HG03196 (cell line): ENCODE results near the gene KIF27.
"Not testable (repeated sequence)": the region's sequence is repeated elsewhere in the genome, so short reads cannot be mapped to it uniquely, and the experiment has no call there.

Experiments used
- ATAC-seq: cut with Tn5 transposase; IDR thresholded peaks from one replicate; pipeline ENCODE4 v1.9.1; 2021; ENCODE audit not compliant: unreplicated experiment

KIF27 gene

DNA sequence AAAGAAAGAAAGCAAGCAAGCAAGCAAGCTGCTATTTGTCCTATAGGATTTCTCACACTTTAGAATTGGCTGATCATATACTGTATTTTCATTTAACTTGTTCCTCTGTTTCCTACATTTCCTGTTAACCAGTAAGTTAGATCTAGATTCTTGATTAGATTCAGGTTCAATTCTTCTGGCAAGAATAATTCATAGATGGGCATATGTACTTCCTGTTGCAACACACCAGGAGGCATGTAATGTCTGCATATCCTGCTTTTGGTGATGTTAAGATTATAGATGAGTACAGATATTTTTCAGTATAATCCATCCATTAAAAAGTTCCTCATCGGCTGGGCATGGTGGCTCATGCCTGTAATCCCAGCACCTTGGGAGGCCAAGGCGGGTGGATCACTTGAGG is 10.8 kb upstream of the KIF27 start:
- ATAC-seq = no peak

DNA sequence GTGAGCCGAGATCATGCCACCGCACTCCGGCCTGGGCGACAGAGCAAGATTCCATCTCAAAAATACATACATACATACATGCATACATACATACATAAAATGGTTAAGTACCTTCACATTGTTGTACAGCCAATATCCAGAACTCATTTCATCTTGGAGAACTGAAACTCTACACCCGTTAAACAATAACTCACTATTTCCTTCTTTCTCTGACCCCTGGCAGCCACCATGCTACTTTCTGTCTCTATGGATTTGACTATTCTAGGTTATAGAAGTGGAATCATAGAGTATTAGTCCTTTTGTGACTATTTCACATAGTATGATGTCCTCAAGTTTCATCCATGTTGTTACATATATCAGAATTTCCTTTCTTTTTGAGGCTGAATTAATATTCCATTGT is 9.6 kb upstream of the KIF27 start:
- no peak for ATAC-seq

DNA sequence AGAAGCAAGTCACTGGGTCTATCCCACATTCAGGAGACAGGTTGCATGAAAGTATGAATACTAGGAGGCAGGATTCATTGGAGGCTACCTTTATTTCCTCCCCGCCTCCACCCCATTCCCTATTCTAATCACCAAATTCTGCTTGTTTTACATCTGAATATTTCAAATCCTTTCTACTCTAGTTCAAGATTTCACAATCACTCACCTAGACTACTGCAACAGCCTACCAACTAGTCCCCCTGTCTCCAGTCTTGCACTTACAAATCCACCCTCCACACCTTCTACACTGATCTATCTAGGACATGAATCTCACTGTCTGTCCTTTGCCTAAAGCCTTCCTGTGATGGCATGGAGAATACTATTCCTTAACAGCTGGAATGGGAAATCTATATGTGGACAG is 6.4 kb upstream of the KIF27 start:
- ATAC-seq = no peak

DNA sequence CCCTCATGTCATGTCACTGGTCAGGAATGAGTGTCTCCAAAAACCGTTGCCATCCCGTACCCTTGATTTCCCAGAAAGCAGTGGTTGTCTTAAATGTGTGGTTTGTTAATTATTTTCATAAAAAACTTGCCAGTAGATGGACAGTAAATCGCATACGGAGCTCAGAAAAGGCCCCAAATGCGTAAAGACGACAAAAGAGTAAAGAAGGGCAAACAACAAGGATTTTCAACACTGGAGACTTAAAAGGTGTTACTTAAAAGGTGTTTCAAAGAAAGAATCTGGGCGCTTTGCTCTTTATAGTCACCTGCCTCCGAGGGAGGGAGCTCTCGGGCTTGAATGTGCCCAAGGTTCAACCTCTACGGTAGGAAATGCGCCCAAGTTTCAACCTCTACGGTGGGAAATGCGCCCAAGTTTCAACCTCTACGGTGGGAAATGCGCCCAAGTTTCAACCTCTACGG is 734 bp downstream of the KIF27 start:
- ATAC-seq = peak; percentile 16

DNA sequence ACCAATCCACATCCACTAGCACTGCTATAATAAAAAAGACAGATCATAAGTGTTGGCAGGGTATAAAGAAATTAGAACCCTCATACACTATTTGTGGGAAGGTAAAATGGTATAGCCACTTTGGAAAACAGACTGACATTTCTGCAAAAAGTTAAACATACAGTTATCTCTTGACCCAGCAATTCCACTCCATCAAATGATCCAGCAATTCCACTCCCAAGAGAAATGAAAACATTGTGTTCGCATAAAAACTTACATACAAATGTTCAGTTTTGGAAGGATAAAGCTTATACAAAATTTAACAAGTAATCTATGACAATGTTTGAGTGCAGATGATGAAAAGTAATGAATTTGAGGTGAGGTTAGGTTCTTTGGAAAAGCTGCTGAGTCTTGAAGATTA is 2.1 kb downstream of the KIF27 start:
- no peak for ATAC-seq

DNA sequence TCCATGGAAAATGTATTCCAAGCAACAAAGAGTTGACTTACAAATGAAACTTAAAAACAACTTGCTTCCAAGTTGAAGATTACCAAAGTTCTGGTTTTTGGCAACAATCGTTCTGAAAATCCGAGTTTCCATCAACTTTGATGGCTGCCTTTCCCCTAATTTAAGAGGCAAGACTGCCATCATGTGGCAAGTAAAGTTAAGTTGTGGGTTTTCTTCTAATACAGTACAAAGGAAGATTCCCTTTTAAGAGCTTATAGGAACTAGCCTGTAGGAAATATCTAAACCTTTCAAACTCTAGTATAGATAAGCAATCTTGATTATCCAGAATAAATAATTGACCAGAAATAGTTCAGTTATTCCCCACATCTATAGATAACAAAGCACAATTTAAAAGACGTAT is 9.0 kb downstream of the KIF27 start:
- not testable (repeated sequence) for ATAC-seq

DNA sequence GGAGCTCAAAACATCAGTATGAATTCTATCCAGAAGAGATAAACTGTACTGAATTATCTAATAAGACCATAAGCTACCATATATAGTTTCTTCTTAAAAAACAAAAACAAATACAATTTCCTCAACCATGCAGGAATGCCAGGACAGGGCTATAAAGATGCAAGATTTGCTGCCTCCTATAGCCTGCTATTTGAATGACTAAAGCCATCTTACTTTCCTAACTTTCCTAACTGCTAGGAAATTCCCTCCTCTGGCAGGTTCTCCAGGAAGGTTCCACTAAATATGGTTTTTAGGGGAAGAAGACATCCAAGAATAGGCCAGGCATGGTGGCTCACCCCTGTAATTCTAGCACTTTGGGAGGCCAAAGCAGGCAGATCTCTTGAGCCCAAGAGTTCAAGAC is 15.1 kb downstream of the KIF27 start:
- no peak for ATAC-seq

DNA sequence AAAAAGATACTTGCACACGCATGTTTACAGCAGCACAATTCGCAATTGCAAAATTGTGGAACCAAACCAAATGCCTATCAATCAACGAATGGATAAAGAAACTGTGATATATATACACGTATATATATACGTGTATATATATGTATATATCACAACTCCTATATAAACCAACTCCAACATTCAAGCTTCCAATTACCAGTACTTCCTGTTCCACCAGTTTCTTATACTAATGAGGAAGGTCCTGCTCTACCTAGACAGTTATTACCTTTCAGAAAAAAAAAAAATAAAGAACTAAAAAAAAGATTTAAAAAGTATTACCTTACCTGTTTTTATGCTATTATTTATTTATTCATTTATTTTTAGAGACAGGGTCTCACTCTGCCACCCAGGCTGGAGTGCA is 20.6 kb downstream of the KIF27 start:
- ATAC-seq = not testable (repeated sequence)

DNA sequence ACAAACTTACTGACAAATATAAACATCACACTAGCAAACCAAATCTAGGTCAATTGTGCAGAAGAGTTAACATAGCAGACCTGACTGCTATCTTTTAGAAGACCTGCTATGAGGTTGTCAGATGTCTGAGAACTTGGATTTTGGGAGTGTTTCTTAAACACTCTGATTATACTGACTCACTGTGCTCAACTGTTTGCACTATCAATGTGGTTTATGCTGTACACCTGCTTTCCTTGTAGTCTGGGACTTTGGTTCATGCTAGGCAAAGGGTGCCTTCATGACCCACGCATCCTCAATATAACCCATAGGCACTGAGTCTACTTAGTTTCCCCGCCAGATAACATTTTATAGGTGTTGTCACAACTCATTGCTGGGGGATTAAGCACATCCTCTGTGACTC is 26.9 kb downstream of the KIF27 start:
- not testable (repeated sequence) for ATAC-seq

DNA sequence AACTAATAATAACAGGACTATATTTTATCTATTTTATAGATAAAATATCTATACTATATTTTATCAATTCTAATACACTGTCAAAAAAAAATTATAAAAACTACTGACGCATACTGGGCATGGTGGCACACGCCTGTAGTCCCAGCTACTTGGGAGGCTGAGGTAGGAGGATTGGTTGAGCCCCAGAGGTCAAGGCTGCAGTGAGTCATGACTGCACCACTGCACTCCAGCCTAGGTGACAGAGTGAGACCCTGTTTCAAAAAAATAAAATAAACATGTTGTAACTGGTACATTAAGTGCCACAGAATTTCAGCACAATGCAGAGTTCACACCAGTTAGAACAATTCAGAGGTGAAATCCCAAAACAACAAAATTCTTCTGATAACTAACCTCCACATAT is 34.7 kb downstream of the KIF27 start:
- not testable (repeated sequence) for ATAC-seq

DNA sequence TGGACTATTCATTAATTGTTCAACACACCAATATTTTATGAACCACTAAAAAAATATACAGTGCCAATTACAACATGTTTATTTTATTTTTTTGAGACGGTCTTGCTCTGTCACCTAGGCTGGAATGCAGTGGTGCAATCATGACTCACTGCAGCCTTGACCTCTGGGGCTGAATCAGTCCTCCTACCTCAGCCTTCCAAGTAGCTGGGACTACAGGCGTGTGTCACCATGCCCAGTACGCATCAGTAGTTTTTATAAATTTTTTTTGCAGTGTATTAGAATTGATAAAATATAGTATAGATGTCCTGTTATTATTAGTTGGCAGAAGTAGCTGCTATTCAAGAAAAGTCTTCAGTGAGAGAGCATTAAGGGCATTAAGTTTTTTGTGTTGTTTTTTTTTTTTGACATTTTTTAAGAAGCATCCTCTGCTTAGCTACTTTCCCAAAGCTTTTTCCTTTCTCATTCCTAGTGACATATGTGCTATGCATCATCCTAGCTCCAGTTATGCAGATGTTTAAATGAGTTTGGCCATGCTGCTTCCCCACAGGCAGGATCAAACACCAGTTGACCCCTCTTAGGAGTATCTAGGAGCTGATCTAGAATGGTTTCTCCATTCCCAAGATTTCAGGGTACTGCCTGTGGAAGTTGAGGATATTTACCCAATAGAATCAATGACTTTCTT is 35.5 kb downstream of the KIF27 start:
- ATAC-seq = not testable (repeated sequence)

DNA sequence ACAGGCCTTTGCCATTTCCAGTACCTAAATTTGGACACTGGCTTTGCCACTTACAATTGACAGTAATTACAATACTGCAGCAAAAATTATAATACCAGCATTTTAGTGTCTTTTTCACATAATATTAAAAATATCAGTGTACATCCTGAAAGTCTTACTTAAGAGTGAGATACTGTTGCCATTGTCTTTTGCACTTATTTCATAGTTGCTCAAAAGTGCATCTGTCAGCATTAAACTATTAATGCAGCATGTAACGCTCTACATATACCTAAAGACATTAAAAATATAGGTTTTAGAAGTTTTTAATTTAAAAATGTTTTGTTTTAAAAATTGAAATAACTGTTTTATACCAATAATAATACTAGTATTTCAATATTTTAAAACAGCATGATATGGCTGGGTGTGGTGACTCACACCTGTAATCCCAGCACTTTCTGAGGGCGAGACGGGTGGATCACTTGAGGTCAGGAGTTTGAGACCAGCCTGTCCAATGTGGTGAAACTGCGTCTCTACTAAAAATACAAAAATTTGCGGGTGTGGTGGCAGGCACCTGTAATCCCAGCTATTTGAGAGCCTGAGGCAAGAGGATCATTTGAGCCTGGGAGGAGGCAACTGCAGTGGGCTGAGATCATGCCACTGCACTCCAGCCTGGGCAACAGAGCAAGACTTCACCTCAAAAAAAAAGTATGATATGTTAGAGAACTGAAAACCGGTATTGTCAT is 39.4 kb downstream of the KIF27 start:
- not testable (repeated sequence) for ATAC-seq

DNA sequence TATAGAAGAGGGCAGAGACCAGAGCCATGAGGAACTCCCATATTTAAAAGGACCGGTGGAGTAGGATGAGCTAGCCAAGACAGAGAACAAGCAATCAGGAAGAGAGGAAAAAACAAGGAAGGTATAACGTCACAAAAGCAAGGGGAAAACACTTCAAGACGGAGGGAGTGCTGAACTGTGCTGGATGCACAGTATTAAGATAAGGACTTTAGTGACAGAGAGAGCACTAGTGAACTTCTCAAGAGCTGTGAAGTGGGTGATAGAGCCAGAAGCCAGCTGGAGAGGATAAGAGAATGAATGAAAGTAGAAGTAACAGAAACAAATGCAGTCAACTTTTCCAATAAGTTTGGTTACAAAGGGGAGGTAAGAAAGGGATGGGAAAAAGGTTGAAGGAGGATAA is 45.7 kb downstream of the KIF27 start:
- ATAC-seq = not testable (repeated sequence)

DNA sequence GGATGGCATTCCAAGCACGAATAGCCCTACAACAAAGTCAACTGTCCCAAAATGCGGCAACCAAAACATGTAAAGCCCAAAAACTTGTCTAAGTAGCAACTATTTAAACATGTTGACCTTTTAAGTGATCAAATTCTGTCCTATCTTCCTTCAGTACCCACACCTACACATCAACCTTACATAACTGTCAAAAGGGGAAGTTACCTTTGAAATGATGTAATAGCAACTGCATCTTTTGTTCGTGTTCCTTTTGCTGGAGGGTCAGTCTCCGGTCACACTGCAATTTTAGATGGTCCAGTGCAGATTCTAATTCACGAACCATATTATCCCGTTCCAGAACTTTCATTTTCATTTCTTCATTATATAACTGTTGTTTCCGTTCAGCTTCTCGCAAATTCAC is 71.3 kb downstream of the KIF27 start:
- not testable (repeated sequence) for ATAC-seq

DNA sequence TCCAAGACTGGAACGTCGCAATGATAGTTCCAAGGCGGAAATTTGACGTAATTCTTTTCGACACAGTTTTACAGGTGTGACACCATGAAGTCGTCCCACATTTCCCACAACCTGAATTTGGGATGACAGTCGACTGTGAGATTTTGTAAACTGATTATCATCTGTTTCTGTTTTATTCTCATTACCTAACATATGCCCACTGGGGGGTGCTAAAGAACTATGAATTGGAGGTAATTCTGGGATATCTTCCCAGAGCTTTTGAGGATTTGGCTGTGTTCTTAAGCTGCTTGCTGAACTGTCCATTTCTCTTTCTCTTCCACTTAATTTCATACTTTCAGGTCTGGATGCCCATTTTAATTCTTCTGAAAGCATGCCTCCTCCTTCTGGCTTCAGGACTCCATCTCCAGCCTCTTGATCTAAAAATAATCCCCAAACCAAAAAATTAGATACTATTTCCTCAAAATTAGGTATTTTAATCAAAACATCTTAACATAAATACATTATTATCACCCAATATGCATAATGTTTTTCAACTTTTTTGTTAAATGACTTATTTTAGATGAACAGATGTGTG is 84.1 kb downstream of the KIF27 start:
- not testable (repeated sequence) for ATAC-seq

DNA sequence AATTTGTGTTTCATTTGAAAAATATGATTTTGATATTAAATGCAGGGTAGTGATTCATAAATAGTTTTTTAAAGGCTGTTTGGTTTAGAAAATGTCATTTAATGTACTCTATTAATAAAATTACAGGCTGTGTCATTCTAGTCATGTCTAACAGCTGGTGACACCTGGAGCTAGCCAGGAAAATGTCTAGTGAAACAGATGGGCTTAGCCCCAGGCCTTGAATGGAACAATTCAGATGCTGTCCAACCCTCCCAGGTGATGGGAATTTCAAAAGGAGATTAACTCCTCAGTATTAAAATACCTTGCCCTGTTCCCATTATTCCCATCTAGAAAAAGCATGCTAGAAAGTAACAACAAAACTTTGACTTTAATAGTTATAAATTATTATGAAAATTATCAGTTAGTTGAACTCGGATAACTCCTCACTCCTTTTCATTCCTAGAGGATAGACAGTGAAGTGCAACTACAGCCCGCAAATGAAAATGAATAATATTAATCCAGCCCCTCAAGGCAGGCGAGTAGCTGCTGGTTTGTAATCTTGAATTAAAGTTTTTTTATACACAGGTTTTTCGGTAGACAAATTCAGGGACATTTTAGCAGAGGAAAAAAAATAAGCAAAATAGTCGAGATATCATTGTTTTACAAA is 90.7 kb downstream of the KIF27 start:
- not testable (repeated sequence) for ATAC-seq

DNA sequence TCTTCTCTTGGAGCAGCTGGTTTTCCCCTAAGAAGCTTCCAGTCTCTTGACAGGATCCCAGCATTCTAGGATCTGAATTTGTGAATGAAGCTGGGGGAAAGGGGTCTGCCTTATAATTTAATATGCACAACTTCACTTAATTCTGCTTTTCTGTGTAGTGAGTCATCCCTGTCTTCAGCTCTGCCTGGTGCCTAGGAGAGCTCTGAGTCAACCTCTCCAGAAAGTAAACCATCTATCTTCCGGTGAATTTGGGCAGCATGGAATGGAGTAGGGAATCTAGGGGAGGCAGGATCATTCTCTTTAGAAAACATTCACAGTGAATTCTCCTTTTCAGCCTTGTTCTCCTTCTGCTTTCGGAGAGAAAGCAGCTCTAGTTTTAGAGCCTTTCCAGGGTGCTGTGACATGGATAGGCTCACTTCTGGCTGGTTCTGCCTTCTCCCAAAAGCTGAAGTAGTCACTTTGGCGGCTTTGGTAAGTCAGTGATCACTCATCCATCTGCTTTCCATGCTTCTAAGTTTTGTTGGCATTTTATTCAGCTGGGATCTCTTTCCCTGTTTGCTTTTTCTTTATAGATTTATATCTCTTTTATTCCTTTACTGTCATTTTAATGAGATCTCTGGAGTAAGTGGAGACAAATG is 96.1 kb downstream of the KIF27 start:
- ATAC-seq = not testable (repeated sequence)

DNA sequence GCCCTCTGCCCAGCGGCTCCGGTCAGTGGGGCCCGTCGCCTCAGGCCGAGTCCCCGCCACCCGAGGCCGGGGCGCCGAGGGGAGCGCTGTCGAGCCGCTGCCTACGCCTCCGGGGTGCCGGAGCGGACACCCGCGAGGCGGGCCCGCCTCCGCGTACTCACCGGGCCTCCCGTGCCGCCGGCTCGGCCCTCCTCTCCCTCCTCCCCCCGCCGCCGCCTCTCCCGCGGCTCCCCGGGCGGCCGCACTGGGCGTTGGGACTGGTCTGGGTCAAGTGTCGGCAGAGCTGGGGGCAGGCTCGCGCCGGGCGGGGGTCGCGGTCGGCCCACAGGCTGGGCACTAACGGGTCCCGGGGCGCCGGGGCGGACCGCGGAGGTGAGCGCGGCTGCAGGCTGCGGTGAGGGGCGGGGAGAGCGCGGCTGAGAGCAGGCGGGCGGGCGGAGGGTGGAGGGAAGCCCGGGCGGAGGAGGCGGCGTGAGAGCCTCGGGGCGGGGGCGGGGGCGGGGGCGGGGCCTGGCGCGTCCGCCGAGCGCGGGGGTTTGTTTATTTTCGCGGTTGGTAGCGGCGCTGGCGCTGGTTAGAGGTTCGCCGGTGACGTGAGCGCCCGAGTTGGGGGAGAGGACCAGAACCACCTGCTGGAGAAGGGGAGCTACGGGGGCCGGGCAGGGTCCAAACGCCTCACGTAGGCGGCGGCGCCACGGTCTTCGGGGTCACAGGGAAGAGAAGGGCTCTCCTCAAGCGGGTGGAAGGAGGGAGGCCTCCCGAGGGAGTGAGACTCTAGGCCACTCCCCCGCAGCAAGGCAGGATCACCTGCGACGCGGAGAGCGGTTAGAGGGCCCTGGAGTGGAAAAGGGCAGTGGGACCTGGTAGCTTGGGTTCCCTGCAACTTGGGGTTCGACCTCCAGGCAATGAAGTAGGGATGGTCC is 103.6 kb downstream of the KIF27 start, which contains the start of gene GKAP1:
Gene GKAP1, minus strand, starts transcription at position 414 of the 923 bp plus-strand sequence. CDS start 11,252 bp downstream, outside the sequence.
- peak; percentile 80 for ATAC-seq

DNA sequence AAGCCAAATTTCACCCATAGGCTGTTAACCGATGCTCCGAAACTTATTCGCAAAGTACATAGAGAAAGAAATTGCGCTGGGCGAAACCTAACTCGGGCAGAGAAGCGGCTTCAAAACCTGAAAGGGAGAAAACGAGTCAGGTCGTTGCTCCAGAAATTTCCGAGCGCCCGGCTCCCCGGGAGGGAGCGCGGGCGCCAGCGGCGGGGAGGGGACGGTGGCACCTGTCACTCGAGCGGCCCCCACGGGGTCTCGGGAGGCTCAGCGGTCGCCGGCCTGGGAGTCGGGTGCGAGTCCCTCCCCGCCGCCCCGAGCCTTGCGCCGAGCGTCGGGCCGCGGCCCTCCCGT is 104.2 kb downstream of the KIF27 start:
- not testable (repeated sequence) for ATAC-seq

DNA sequence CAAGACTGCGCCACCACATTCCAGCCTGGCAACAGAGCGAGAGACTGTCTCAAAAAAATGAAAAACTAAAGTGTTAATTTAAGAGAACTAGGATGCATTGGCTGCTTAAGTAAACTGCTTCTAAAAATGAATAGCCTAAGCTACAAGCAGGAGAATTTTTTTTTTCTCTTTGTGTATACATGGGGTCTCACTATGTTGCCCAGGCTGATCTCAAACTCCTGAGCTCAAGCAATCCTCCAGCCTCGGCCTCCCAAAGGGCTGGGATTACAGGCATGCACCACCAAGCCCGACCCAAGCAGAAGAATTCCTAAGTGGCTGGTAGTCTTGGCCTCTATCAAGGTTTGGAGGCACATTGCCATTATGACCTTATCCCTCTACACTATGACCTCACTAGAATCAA is 106.1 kb downstream of the KIF27 start:
- ATAC-seq = not testable (repeated sequence)
